AG09319 (cell line): Measurements from ENCODE around the gene DLEU7.

Experiments
- DNase-seq: peaks from one replicate; pipeline ENCODE4 v3.0.0-alpha.2; 2010; ENCODE audit warnings: low read depth; ENCODE audit errors: extremely low read depth
- TF ChIP-seq, protein P1 (sequence below): IDR thresholded peaks from 2 replicates; pipeline ENCODE4 v1.5.1; 2011; ENCODE audit warnings: low read depth, mild to moderate bottlenecking, inconsistent platforms, low read length, moderate library complexity

Gene DLEU7

DNA sequence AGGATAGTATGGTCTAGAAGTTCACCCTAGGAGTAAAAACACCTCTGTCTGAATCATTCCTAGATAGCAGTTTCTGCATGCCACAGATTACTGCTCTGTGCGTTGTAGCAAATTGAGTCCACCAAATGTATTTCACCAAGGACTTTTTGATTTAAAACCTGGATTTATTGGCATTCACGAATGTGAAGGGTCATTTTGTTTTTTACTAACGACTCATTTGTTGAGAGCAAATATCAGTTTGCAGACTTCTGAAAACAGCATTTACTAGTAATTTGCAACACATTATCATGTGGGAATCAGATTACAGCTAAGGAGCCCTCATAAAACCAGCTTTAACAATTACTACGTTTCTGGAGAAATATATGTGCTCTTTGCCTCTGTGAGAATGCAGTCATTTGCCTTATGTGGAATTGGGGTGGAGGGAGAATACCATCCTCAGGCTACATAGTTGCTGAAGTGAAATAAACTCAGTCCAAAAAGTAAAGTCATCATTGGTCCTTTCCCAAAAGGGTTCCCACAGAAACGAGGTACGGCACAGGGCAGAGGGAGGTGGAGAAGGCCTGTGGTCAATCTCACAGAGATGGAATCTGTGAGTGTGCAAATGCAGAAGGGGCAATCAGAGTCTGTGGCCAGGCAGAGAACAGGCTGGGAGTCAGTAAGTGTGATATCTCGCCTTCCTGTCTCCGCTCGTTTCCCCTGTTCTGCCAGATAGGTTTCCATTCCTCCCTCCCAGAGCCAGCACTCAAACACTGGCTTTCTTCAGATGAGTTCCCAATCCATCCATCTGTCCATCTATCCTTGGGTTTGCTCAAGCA lies 63.1 kb downstream of the DLEU7 start:
- no peak for DNase-seq
- TF ChIP-seq, protein P1, sequence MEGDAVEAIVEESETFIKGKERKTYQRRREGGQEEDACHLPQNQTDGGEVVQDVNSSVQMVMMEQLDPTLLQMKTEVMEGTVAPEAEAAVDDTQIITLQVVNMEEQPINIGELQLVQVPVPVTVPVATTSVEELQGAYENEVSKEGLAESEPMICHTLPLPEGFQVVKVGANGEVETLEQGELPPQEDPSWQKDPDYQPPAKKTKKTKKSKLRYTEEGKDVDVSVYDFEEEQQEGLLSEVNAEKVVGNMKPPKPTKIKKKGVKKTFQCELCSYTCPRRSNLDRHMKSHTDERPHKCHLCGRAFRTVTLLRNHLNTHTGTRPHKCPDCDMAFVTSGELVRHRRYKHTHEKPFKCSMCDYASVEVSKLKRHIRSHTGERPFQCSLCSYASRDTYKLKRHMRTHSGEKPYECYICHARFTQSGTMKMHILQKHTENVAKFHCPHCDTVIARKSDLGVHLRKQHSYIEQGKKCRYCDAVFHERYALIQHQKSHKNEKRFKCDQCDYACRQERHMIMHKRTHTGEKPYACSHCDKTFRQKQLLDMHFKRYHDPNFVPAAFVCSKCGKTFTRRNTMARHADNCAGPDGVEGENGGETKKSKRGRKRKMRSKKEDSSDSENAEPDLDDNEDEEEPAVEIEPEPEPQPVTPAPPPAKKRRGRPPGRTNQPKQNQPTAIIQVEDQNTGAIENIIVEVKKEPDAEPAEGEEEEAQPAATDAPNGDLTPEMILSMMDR = no peak

DNA sequence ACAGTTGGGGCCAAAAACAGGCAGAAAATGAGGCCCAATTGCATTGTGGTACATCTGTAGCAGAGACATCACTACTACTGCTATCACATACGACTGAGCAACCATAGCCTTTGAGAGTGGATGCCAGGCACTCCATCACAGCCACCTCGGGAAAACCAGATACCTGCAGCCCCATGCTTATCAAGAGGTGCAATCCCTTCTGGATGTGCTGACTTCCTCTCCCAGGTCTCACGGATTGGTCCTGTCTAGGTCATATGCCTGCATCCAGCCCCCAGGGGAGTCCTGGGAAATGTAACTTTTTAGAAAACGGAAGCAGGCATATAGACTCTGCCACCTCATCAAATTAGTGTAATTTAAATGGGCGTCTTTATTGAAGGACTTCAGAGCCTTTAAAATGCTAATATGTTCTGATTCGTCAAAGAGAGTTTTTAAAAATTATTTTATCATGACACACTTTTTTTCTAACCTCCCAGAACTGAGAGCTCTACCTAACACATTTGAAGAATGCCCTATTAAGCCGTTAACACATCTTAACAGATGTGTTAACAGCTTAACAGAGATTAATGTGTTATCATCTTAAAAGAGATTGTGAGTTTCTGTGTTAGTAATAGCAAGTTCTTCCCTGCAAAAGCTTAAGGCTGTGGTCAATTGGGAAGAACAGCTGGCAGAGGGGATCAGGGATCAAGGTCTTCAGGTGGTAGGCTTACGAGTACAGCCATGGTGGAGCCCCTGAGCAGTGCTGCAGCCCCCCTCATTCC lies 63.9 kb downstream of the DLEU7 start:
- no peak for DNase-seq
- TF ChIP-seq, protein P1 = no peak
